ENCODE measurements around the gene MYDGF. TPM values are rescaled to one million over a fixed set of nuclear protein-coding genes. Genes with fewer than 3 reads are reported as not detected.

MYDGF gene
- total and polyA plus RNA-seq, 2 of the 13 experiments (the other 11 are each of a cell fraction or from before 2014, with no cell fraction given) = 116 to 198 TPM

DNA sequence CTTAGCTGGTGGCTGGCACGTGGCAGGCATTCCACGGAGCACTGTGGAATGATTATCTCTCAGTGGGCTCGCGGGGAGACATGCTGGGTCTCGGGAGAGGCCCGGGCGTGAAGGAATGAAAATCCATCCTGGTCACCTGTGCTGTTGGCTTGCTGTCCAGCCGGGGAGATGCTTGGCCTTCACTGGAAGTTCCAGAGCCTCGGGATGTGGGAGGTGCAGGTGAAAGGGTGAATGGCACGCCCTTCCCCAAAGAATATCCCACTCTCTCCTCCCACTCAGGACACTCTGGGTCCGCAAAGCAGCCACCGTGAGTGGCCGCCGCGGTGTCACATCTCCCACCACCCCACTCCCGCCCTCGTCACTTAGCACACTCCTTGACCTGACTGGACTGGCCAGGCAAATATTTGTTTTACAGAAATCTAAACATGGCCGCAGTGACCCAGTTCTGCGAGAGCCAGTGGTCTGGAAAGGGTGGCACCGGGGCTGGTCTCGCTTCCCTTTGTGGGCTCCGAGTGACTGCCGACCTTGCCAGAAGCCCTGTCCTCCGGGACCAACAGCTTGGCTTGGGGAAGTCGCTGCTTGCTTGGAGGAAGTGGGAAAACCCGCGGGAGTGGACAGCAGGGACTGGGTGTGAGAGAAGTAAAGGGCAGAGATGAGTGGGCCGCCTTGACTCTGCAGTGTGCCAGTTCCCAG, 45.5 kb upstream of the MYDGF start (continued):
- TF ChIP-seq ZNF788 (CRISPR knock-in tag; IDR thresholded peaks at IDR 0.05; ENCODE audit: borderline replicate concordance) (no peak; the same call in 1 of the 2 replicates), ZNF556 (CRISPR knock-in tag; IDR thresholded peaks at IDR 0.05; ENCODE audit: borderline replicate concordance) (peak; percentile 41; the same call in 1 of the 2 replicates), SP4 (CRISPR knock-in tag; IDR thresholded peaks at IDR 0.05) (no peak), KDM6A (CRISPR knock-in tag; IDR thresholded peaks at IDR 0.05; ENCODE audit: low read depth) (0 out of 2 replicates have a peak, but pooled peaks have one; percentile 47), ZNF557 (CRISPR knock-in tag; IDR thresholded peaks at IDR 0.05) (no peak), ATF6 (CRISPR knock-in tag; conservative IDR thresholded peaks at IDR 0.05) (no peak), BCL3 (CRISPR knock-in tag; IDR thresholded peaks at IDR 0.05) (peak; percentile 72; the same call in 1 of the 2 replicates), ZNF839 (CRISPR knock-in tag; IDR thresholded peaks at IDR 0.05; ENCODE audit: borderline replicate concordance) (peak; percentile 90; the same call in 1 of the 2 replicates), HNRNPL (IDR thresholded peaks at IDR 0.05; ENCODE audit: low read depth, low read length) (peak; percentile 97), ADNP (CRISPR knock-in tag; IDR thresholded peaks at IDR 0.05) (no peak), ZMYM3 (CRISPR knock-in tag; IDR thresholded peaks at IDR 0.05) (peak; percentile 52; the same call in 1 of the 2 replicates), PATZ1 (CRISPR knock-in tag; IDR thresholded peaks at IDR 0.05) (peak; percentile 61; the same call in 1 of the 2 replicates), ZNF75D (CRISPR knock-in tag; IDR thresholded peaks at IDR 0.05; ENCODE audit: borderline replicate concordance) (no peak), FOSL2 (CRISPR knock-in tag; IDR thresholded peaks at IDR 0.05) (peak; percentile 70), MYC (CRISPR knock-in tag; IDR thresholded peaks at IDR 0.05; ENCODE audit: borderline replicate concordance) (peak; percentile 49; the same call in 1 of the 2 replicates), SNAI1 (CRISPR knock-in tag; IDR thresholded peaks at IDR 0.05; ENCODE audit: borderline replicate concordance) (no peak), CC2D1A (CRISPR knock-in tag; IDR thresholded peaks at IDR 0.05) (no peak), KDM5A (IDR thresholded peaks at IDR 0.05; ENCODE audit: borderline replicate concordance, low read length) (no peak), ZNF660 (CRISPR knock-in tag; IDR thresholded peaks at IDR 0.05; ENCODE audit: borderline replicate concordance, low read depth) (no peak), POGZ (CRISPR knock-in tag; IDR thresholded peaks at IDR 0.05) (no peak), NONO (IDR thresholded peaks at IDR 0.05) (no peak), NONO (CRISPR knock-in tag; conservative IDR thresholded peaks at IDR 0.05) (0 out of 2 replicates have a peak, but pooled peaks have one; percentile 40), SKI (IDR thresholded peaks at IDR 0.05; ENCODE audit: partially characterized antibody) (peak; percentile 89)
- TF ChIP-seq, protein P1, sequence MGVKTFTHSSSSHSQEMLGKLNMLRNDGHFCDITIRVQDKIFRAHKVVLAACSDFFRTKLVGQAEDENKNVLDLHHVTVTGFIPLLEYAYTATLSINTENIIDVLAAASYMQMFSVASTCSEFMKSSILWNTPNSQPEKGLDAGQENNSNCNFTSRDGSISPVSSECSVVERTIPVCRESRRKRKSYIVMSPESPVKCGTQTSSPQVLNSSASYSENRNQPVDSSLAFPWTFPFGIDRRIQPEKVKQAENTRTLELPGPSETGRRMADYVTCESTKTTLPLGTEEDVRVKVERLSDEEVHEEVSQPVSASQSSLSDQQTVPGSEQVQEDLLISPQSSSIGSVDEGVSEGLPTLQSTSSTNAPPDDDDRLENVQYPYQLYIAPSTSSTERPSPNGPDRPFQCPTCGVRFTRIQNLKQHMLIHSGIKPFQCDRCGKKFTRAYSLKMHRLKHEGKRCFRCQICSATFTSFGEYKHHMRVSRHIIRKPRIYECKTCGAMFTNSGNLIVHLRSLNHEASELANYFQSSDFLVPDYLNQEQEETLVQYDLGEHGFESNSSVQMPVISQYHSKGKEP (CRISPR knock-in tag; IDR thresholded peaks at IDR 0.05) = no peak

All from HepG2 (cell line).